Measurements from ENCODE around the gene CPT1B. TPM values are rescaled to one million over a fixed set of nuclear protein-coding genes. Genes with fewer than 3 reads are reported as not detected.

CPT1B gene
- total and polyA plus RNA-seq, 4 experiments from 2014 or later, result 2.3 to 70.0 (median 68.0) TPM; not detected in 1

DNA sequence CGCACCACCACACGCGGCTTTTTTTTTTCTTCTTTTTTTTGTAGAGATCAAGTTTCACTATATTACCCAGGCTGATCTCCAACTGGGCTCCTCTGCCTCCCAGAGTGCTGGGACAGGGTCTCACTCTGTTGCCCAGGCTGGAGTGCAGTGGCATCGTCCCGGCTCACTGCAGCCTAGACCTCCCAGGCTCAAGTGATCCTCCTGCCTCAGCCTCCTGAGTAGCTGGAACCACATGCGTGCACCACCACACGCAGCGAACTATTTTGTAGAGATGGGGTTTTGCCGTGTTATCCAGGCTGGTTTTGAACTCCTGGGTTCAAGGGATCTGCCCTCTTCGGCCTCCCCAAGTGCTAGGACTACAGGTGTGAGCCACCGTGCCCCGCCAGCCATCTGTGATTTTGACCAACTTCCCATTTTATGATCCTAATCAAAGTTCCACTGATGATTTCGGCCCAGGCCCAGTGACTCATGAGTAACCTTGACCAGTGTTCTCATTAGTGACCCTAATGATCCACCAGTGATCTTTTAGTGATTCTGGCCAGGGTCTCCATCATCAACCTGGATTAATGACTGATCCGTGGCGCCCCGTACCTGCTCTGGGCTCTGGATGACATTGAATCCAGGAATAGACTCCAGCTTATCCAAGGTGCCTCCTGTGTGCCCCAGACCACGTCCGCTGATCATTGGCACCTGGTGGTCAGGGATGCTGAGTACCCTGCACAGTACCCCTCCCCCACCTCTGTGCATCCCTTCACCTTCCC is 50.1 kb downstream of the CPT1B start:
- H3K36me3 Mint-ChIP-seq, result peaks cover 3 to 14% of the 10 kb centered on the region in 2 donors
- Histone ChIP-seq H3K27ac (ENCODE audit: low read depth, low read length) (peak overlapping the region; percentile 96), H3K4me1 (ENCODE audit: insufficient read depth, low read length) (peaks cover 61% of the 10 kb centered on the region), H3K36me3 (ENCODE audit: insufficient read depth, low read length) (peaks cover 5% of the 10 kb centered on the region), H3K4me3 (ENCODE audit: low read length in 2 of 2) (no peak overlapping the region), H3K9me3 (ENCODE audit: control insufficient read depth in 1 of 2, low read length in 2 of 2) (no peaks in the 10 kb centered on the region), H3K27me3 (ENCODE audit: insufficient read depth, low read length) (no peaks in the 10 kb centered on the region)
- H3K27me3 Mint-ChIP-seq, result no peaks in the 10 kb centered on the region
- peaks cover 14 to 45% (median 31%) of the 10 kb centered on the region in 4 donors for H3K4me1 Mint-ChIP-seq
- ChIA-PET POLR2A (ENCODE audit: partially characterized antibody) (interaction anchor here (0.6 to 9.5 kb wide), 15 partner anchors 10 to 202 kb away, joined by 3 to 321 read pairs (median 7); partner anchors contain the start of genes ARSA, CHKB, LMF2 and NCAPH2), CTCF (ENCODE audit: partially characterized antibody) (interaction anchor here (1.1 to 5.1 kb wide), 6 partner anchors 11 to 36 kb away, joined by 3 to 135 read pairs (median 14); partner anchors contain the start of genes KLHDC7B and SYCE3)
- intact Hi-C loops (cut with micrococcal nuclease), result loop anchor here (5.0 kb wide), 2 partner anchors 286 to 336 kb away; no protein-coding TSS in a partner anchor
- H3K27ac Mint-ChIP-seq, result peak overlapping the region; percentile 83 to 97 (median 91)
- DNase-seq, result peak in 1 of 5 donors; percentile 31
- H3K4me3 Mint-ChIP-seq, result peak overlapping the region; percentile 60 to 83 (median 75)
- H3K9me3 Mint-ChIP-seq, result peaks cover 0 to 2% (median 0%) of the 10 kb centered on the region in 8 donors

DNA sequence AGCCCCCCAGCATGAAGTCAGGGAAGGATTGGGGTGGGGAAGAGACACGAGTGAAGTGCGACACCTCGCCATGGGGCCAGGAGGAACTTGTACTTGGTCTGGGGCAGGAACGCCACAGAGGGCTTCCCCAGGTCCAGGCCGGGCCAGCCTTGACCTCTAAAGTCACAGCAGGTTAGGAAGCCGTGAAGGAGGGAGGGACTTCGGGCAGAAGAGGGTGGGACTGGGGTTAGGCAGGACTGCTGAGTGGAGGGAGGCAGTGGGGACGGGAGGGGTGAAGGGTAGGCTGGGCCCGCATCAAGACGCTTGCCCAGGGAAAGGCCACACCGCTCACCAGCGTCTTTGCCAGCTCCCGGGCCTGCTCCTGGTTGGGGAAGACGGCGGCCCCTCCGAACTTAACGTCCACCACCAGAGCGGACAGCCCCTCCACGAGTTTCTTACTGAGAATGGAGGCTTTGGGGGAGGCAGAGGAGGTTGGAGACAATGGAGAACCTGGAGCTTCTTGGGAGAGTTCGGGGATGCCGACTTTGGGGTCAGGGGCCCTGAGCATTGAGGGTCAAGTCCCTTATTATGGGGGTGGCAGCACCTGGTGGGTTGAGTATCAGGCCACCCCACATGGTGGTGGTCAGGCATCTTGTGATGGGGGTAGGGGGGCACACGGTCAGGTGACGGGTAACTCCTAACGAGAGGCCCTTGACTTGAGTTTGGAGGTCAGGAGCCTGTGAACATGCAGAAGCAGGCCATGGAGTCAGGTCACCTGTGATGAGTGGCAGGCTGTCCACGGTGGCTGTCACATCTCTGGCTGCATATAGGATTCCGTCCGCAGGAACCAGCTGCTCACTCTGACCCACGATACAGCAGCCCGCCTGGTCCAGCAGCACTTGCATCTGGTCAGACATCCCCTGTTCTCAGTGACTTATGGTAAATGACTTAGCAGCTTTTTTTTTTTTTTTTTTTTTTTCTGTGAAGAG is 51.1 kb downstream of the CPT1B start:
- Mint-ChIP-seq H3K27me3 (no peaks in the 10 kb centered on the region), H3K9me3 (peaks cover 0 to 2% (median 0%) of the 10 kb centered on the region in 8 donors), H3K27ac (peak overlapping the region; percentile 83 to 97 (median 91)), H3K4me3 (peak overlapping the region; percentile 60 to 83 (median 75)), H3K4me1 (peaks cover 14 to 39% (median 29%) of the 10 kb centered on the region in 4 donors), H3K36me3 (peaks cover 3 to 17% of the 10 kb centered on the region in 2 donors)
- POLR2A ChIA-PET (ENCODE audit: partially characterized antibody), result interaction anchor here (0.6 to 9.5 kb wide), 13 partner anchors 11 to 201 kb away, joined by 3 to 321 read pairs (median 6); partner anchors contain the start of genes CHKB, LMF2, NCAPH2 and SYCE3
- Histone ChIP-seq H3K4me3 (ENCODE audit: low read length in 2 of 2) (peak overlapping the region in 1 of 2 donors; percentile 81), H3K27ac (ENCODE audit: low read depth, low read length) (peak overlapping the region; percentile 96), H3K36me3 (ENCODE audit: insufficient read depth, low read length) (peaks cover 14% of the 10 kb centered on the region), H3K4me1 (ENCODE audit: insufficient read depth, low read length) (peaks cover 52% of the 10 kb centered on the region), H3K9me3 (ENCODE audit: control insufficient read depth in 1 of 2, low read length in 2 of 2) (no peaks in the 10 kb centered on the region), H3K27me3 (ENCODE audit: insufficient read depth, low read length) (no peaks in the 10 kb centered on the region)
- intact Hi-C loops (cut with micrococcal nuclease), result loop anchor here (1.0 to 5.0 kb wide), 3 partner anchors 93 to 335 kb away; no protein-coding TSS in a partner anchor
- peak in 2 of 5 donors; percentile 30 to 55 for DNase-seq
- CTCF ChIA-PET (ENCODE audit: partially characterized antibody), result interaction anchor here (1.0 to 5.1 kb wide), 8 partner anchors 12 to 94 kb away, joined by 3 to 135 read pairs (median 16); partner anchors contain the start of genes KLHDC7B and SYCE3

DNA sequence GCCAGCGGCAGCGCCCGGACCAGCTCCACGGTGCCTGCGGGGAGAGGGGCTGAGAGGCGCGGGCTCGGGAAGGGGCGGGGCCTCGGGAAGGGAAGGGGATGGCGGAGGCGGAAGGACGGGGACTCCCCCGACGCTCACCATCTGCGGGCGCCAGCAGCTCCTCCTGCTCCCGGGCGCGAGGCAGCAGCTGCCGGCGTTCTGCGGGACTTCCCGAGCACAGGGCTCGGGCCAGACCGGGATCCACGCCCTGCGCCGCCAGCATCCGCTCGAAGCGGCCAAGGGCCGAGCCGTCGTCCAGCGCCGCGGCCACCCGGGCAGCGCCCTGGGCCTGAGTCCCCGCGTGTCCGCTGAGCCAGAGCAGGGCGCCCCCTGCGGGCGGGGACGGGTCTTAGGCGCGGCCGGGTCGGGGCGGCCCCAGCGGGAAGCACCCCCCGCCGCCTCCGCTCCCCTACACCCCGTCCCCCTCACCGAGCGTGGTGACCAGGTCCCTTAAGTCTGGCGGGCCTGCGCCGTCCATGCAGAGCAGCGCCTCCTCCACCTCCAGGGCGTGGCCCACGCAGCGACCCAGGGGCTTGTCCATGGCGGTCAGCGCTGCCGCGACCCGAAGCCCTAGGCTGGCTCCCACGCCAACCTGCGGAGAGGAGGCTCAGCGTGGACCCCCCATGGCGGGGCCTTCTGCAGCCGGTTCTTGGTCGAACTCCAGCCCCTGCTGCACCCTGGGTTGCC is 52.0 kb downstream of the CPT1B start:
- Histone ChIP-seq H3K36me3 (ENCODE audit: insufficient read depth, low read length) (peaks cover 23% of the 10 kb centered on the region), H3K27me3 (ENCODE audit: insufficient read depth, low read length) (no peaks in the 10 kb centered on the region), H3K4me1 (ENCODE audit: insufficient read depth, low read length) (peaks cover 50% of the 10 kb centered on the region), H3K9me3 (ENCODE audit: control insufficient read depth in 1 of 2, low read length in 2 of 2) (no peaks in the 10 kb centered on the region), H3K4me3 (ENCODE audit: low read length in 2 of 2) (peak overlapping the region; percentile 23 to 81), H3K27ac (ENCODE audit: low read depth, low read length) (peak overlapping the region; percentile 96)
- Mint-ChIP-seq H3K36me3 (peaks cover 3 to 19% of the 10 kb centered on the region in 2 donors), H3K27ac (peak overlapping the region; percentile 83 to 97 (median 91)), H3K27me3 (no peaks in the 10 kb centered on the region), H3K4me3 (peak overlapping the region; percentile 60 to 89 (median 75)), H3K4me1 (peaks cover 14 to 39% (median 28%) of the 10 kb centered on the region in 4 donors), H3K9me3 (peaks cover 0 to 2% (median 0%) of the 10 kb centered on the region in 8 donors)
- peak; percentile 82 to 91 (median 86) for DNase-seq
- ChIA-PET POLR2A (ENCODE audit: partially characterized antibody) (interaction anchor here (0.6 to 9.5 kb wide), 46 partner anchors 11 to 601 kb away, joined by 3 to 321 read pairs (median 6); partner anchors contain the start of genes ARSA, CHKB, HDAC10 and KLHDC7B), CTCF (ENCODE audit: partially characterized antibody) (interaction anchor here (0.7 to 5.1 kb wide), 48 partner anchors 8 to 340 kb away, joined by 3 to 135 read pairs (median 5); partner anchors contain the start of genes ARSA, CHKB, HDAC10 and KLHDC7B)
- intact Hi-C loops (cut with micrococcal nuclease), result loop anchor here (1.0 to 5.0 kb wide), 3 partner anchors 94 to 334 kb away; no protein-coding TSS in a partner anchor

DNA sequence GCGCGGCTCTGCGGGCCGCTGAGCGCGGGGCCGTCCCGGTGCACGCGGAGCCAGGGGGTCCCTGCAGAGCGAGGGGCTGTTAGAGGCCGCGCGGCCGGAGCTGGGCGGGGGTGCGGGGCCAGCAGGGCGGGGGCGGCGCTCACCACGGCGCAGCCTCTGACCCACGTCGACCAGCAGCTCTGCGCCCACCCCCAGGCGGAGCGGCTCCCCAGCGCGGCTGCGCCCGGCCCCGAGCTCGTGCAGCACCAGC is 52.4 kb downstream of the CPT1B start:
- H3K4me3 Mint-ChIP-seq, result peak overlapping the region; percentile 65 to 89 (median 80)
- H3K9me3 ChIP-seq (ENCODE audit: control insufficient read depth in 1 of 2, low read length in 2 of 2), result no peaks in the 10 kb centered on the region
- peaks cover 50% of the 10 kb centered on the region for H3K4me1 ChIP-seq (ENCODE audit: insufficient read depth, low read length)
- peaks cover 7 to 21% of the 10 kb centered on the region in 2 donors for H3K36me3 Mint-ChIP-seq
- peak overlapping the region in 1 of 2 donors; percentile 81 for H3K4me3 ChIP-seq (ENCODE audit: low read length in 2 of 2)
- H3K27ac Mint-ChIP-seq, result peak overlapping the region in 6 of 7 donors; percentile 60 to 97 (median 78)
- H3K27ac ChIP-seq (ENCODE audit: low read depth, low read length), result peak overlapping the region; percentile 96
- peaks cover 14 to 39% (median 26%) of the 10 kb centered on the region in 4 donors for H3K4me1 Mint-ChIP-seq
- peaks cover 27% of the 10 kb centered on the region for H3K36me3 ChIP-seq (ENCODE audit: insufficient read depth, low read length)
- intact Hi-C loops (cut with micrococcal nuclease), result loop anchor here (1.0 to 5.0 kb wide), 8 partner anchors 17 to 333 kb away; partner anchors contain the start of genes CHKB, NCAPH2, SBF1 and SYCE3
- no peaks in the 10 kb centered on the region for H3K27me3 ChIP-seq (ENCODE audit: insufficient read depth, low read length)
- H3K9me3 Mint-ChIP-seq, result peaks cover 0 to 2% (median 0%) of the 10 kb centered on the region in 8 donors
- DNase-seq, result no peak
- POLR2A ChIA-PET (ENCODE audit: partially characterized antibody), result interaction anchor here (0.6 to 9.5 kb wide), 47 partner anchors 10 to 600 kb away, joined by 3 to 321 read pairs (median 6); partner anchors contain the start of genes ARSA, CHKB, HDAC10 and KLHDC7B
- H3K27me3 Mint-ChIP-seq, result no peaks in the 10 kb centered on the region
- CTCF ChIA-PET (ENCODE audit: partially characterized antibody), result interaction anchor here (0.6 to 5.1 kb wide), 50 partner anchors 8 to 339 kb away, joined by 3 to 135 read pairs (median 5); partner anchors contain the start of genes ARSA, CHKB, HDAC10 and KLHDC7B

DNA sequence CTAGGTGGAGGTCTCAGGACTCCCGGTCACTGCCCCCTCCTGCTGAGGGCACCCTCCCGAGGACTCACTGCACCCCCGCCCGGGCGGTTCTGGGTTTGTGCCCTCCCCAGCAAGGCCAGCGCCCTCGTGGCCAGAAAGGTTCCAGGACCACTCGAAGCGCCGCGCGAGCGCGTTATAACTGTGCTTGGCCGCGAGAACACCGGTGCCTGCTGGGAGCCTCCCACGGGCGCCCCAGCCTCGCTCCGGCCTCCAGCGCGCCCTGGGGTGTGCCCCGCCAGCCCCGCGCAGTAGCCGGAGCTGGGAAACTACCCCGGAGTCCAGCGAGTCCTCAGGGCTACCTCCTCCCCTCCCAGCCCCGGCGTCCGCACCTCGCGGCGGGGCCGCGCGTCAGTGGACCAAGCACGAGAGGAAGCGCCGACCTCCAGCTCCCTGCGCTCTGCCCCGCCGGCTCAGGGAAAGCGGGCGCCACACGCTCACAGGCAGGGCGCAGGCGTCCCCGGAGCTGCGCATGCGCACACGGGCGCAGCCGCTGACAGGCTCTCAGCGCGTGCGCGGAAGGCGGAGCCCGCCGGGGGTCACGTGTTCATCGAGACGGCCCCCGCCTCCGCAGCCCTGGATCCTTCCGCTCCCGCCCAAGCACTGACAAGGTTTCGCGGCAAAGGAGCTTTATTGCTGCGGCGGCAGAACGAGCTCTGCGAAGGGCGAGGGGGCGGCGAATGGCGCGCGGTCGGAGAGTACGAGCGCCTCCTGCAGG is 52.9 kb downstream of the CPT1B start, which contains the start of gene SCO2:
Gene SCO2, minus strand, starts transcription at position 495 of the 754 bp plus-strand sequence. CDS start 1,187 bp downstream, outside the sequence.
- Mint-ChIP-seq H3K4me1 (peaks cover 14 to 39% (median 26%) of the 10 kb centered on the region in 4 donors), H3K9me3 (no peaks in the 10 kb centered on the region), H3K36me3 (peaks cover 7 to 21% of the 10 kb centered on the region in 2 donors), H3K4me3 (peak within 1 kb of the TSS; percentile 86 to 94 (median 92)), H3K27me3 (no peaks in the 10 kb centered on the region), H3K27ac (peak within 1 kb of the TSS; percentile 84 to 97 (median 94))
- peak; percentile 96 to 98 (median 98) for DNase-seq
- H3K27me3 ChIP-seq (ENCODE audit: insufficient read depth, low read length), result no peaks in the 10 kb centered on the region
- intact Hi-C loops (cut with micrococcal nuclease), result loop anchor here (1.0 to 5.0 kb wide), 7 partner anchors 17 to 333 kb away; partner anchors contain the start of genes CHKB, NCAPH2, SBF1 and SYCE3
- H3K27ac ChIP-seq (ENCODE audit: low read depth, low read length), result peak within 1 kb of the TSS; percentile 96
- ChIA-PET CTCF (ENCODE audit: partially characterized antibody) (interaction anchor here (0.6 to 5.1 kb wide), 50 partner anchors 8 to 339 kb away, joined by 3 to 135 read pairs (median 5); partner anchors contain the start of genes ARSA, CHKB, HDAC10 and KLHDC7B), POLR2A (ENCODE audit: partially characterized antibody) (interaction anchor here (0.5 to 9.5 kb wide), 46 partner anchors 10 to 600 kb away, joined by 3 to 321 read pairs (median 6); partner anchors contain the start of genes ARSA, CHKB, HDAC10 and KLHDC7B)
- peaks cover 27% of the 10 kb centered on the region for H3K36me3 ChIP-seq (ENCODE audit: insufficient read depth, low read length)
- H3K4me3 ChIP-seq (ENCODE audit: low read length in 2 of 2), result peak within 1 kb of the TSS; percentile 47 to 81
- no peaks in the 10 kb centered on the region for H3K9me3 ChIP-seq (ENCODE audit: control insufficient read depth in 1 of 2, low read length in 2 of 2)
- H3K4me1 ChIP-seq (ENCODE audit: insufficient read depth, low read length), result peaks cover 46% of the 10 kb centered on the region

Data from CD4-positive, alpha-beta memory T cell (primary cell).